ENCODE measurements around the gene KIF12. TPM values are rescaled to one million over a fixed set of nuclear protein-coding genes. Genes with fewer than 3 reads are reported as not detected.
"Not testable (repeated sequence)": the region's sequence is repeated elsewhere in the genome, so short reads cannot be mapped to it uniquely, and the experiment has no call there.

The KIF12 gene
- total RNA-seq, 4 donors from 2014 or later = 1.2 TPM; not detected in 3

- TF ChIP-seq CTCF (IDR thresholded peaks at IDR 0.05) (no peak), POLR2A (IDR thresholded peaks at IDR 0.05) (no peak)
- peaks cover 0 to 39% (median 0%) of the 10 kb centered on the region in 4 donors for H3K27me3 ChIP-seq
- WGBS, 2 donors = 82 to 93% methylated on average over 3 to 5 of the region's 7 CpGs
Observed at GRCh38 chr9:114132550-114132918, 33.4 kb upstream of the KIF12 start.

GRCh38 chr9:114131808-114132549, 32.9 kb upstream of the KIF12 start:
- DNase-seq = no peak
- no peak for TF ChIP-seq CTCF (IDR thresholded peaks at IDR 0.05)
- TF ChIP-seq POLR2A (IDR thresholded peaks at IDR 0.05) = no peak
- H3K4me1 ChIP-seq = no peaks in the 10 kb centered on the region
- H3K36me3 ChIP-seq = no peaks in the 10 kb centered on the region
- peaks cover 0 to 8% (median 0%) of the 10 kb centered on the region in 3 donors for H3K9me3 ChIP-seq
- no peak overlapping the region for H3K4me3 ChIP-seq
- WGBS, 2 donors = 70 to 71% methylated on average over 4 to 7 of the region's 10 CpGs
- H3K27ac ChIP-seq = no peak overlapping the region
- H3K27me3 ChIP-seq = peaks cover 0 to 44% (median 0%) of the 10 kb centered on the region in 4 donors
- intact Hi-C loops (cut with DNase I) = no loop called here

More at GRCh38 chr9:114132550-114132918, 33.4 kb upstream of the KIF12 start:
- intact Hi-C loops (cut with DNase I) = no loop called here
- DNase-seq = no peak
- Histone ChIP-seq H3K9me3 (peaks cover 0 to 5% (median 0%) of the 10 kb centered on the region in 3 donors), H3K4me1 (no peaks in the 10 kb centered on the region), H3K4me3 (no peak overlapping the region), H3K27ac (no peak overlapping the region), H3K36me3 (no peaks in the 10 kb centered on the region)

- no peak overlapping the region for H3K4me3 ChIP-seq
- H3K27ac ChIP-seq = no peak overlapping the region
- DNase-seq = no peak
- H3K4me1 ChIP-seq = no peaks in the 10 kb centered on the region
- no peak for TF ChIP-seq POLR2A (IDR thresholded peaks at IDR 0.05)
- no peak for TF ChIP-seq CTCF (IDR thresholded peaks at IDR 0.05)
- no peaks in the 10 kb centered on the region for H3K36me3 ChIP-seq
- intact Hi-C loops (cut with DNase I) = no loop called here
- 73 to 74% methylated on average over 4 of the region's 4 CpGs for WGBS, 2 donors
- peaks cover 0 to 54% (median 0%) of the 10 kb centered on the region in 4 donors for H3K27me3 ChIP-seq
- H3K9me3 ChIP-seq = peaks cover 0 to 8% (median 0%) of the 10 kb centered on the region in 3 donors
Observed at GRCh38 chr9:114130624-114131277, 31.7 kb upstream of the KIF12 start.

- no peak overlapping the region for H3K27ac ChIP-seq
Observed at GRCh38 chr9:114130141-114130540, 31.0 kb upstream of the KIF12 start.

GRCh38 chr9:114128759-114129158, 29.7 kb upstream of the KIF12 start:
- H3K27ac ChIP-seq; H3K36me3 ChIP-seq; H3K4me3 ChIP-seq; H3K9me3 ChIP-seq; intact Hi-C loops (cut with DNase I); DNase-seq; H3K4me1 ChIP-seq: not testable (repeated sequence)
- 75 to 89% methylated on average over 3 of the region's 3 CpGs for WGBS, 2 donors
- peaks cover 0 to 50% (median 0%) of the 10 kb centered on the region in 4 donors for H3K27me3 ChIP-seq

More at GRCh38 chr9:114130141-114130540, 31.0 kb upstream of the KIF12 start:
- peaks cover 0 to 8% (median 0%) of the 10 kb centered on the region in 3 donors for H3K9me3 ChIP-seq
- WGBS, 2 donors = 58 to 62% methylated on average over 7 of the region's 7 CpGs
- H3K4me3 ChIP-seq = no peak overlapping the region
- no peak for TF ChIP-seq POLR2A (IDR thresholded peaks at IDR 0.05)
- no peak for TF ChIP-seq CTCF (IDR thresholded peaks at IDR 0.05)
- intact Hi-C loops (cut with DNase I) = no loop called here
- no peak for DNase-seq
- H3K27me3 ChIP-seq = peaks cover 0 to 59% (median 0%) of the 10 kb centered on the region in 4 donors
- H3K4me1 ChIP-seq = no peaks in the 10 kb centered on the region
- no peaks in the 10 kb centered on the region for H3K36me3 ChIP-seq

All from esophagus squamous epithelium (tissue), 5 donors.